NCI-H2196 (cell line): ENCODE measurements around the gene TMEM178B.
"Not testable (repeated sequence)": the region's sequence is repeated elsewhere in the genome, so short reads cannot be mapped to it uniquely, and the experiment has no call there.

Experiments used
- DNase-seq: peaks from one replicate; lab custom pipeline; 2025; ENCODE audit not compliant: unreplicated experiment; lab: John Stamatoyannopoulos, UW

The TMEM178B gene

GRCh38 chr7:141181812-141182211 lies 107.9 kb downstream of the TMEM178B start:
- no peak for DNase-seq

DNA sequence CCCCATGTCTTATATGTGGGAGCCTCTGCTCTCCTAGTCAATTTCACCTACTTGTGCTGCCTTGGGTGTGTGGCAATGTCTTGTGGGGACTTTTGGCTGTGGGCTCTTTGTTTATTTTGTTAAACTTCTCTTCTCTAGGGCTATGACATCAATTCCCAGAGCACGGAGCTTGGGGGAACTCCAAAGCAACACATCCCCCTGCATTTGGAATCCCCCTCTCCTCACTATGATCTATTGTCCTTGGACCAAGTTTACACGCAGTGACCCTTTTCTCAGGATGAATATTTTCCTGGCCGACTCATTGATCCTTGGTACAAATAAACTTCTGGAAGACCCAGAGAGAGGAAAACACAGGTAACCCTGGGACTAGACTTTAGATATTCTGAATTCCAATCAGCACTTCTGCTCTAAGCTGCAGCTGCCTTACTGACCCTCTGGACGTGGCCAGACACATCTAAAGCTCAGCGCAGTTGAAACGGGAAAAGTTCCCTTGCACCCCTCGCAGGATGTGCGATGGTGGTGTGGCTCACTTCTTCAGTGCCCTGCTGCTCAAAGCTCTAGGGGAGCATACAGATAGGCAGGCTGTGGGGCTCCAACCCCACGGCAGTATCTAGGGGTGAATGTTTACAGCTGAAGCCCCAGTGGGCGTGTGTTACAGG lies 110.8 kb downstream of the TMEM178B start:
- DNase-seq: no peak

GRCh38 chr7:141185369-141185967 lies 111.6 kb downstream of the TMEM178B start:
- no peak for DNase-seq

DNA sequence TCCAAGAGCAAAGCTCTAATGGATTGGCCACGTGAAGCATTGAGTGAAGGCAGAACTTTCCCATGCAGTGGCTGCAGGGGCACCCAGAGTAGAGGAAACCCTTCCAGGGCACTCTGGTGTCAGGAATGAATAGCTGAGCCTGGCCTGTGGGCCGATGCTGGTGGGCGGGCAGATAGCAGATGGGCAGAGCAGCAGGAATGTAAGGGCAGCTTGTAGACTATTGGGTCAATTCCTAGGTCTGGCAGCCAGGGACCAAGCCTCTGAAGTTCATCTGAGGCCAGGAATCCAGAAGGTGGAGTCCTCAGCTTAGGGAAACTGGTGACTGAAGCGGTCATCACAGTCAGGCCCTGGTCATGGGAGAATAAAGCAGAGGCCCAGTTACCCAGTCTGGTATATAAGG lies 115.4 kb downstream of the TMEM178B start:
- no peak for DNase-seq

DNA sequence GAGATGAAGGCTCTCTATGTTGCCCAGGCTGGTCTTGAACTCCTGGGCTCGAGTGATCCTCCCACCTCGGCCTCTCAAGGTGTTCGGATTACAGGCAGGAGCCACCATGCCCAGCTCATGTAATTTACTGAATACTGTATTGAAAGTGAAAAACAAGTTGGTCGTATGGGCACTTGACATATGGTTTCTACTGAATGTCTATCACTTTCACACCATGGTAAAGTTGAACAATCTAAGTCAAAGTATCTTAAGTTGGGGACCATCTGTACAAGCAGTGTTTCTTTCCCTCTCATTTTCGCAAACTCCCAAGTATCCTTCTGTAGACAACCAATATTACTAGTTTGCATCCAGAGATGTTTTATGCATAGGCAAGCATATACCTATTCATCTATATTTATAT lies 116.6 kb downstream of the TMEM178B start:
- no peak for DNase-seq

DNA sequence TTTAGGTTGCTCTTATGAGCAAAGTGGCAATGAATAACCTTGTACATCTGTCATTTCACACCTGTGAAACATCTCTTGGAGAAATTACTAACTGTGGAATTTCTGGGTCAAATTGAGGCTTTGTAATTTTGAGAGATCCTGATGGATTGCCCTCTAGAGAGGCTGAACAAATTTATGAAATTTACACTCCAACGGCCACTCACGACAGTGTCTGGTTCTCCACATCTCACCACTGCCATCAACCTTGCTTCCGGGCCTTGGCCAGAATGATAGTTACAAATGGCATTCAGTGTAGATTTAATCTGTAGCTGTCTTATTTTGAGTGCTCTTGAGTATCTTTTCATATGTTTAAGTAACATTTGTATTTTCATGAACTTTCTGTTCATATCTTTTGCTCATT lies 117.4 kb downstream of the TMEM178B start:
- no peak for DNase-seq

GRCh38 chr7:141193066-141193465 lies 119.2 kb downstream of the TMEM178B start:
- DNase-seq: no peak

DNA sequence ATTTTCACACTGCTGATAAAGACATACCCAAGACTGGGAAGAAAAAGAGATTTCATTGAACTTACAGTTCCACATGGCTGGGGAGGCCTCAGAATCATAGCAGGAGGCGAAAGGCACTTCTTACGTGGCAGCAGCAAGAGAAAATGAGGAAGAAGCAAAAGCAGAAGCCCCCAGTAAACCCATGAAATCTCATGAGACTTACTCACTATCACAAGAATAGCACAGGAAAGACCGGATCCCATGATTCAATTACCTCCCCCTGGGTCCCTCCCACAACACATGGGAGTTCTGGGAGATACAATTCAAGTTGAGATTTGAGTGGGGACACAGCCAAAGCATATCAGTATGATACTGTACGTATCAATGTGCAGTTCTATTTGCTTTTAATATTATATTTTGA lies 121.9 kb downstream of the TMEM178B start:
- DNase-seq: not testable (repeated sequence)

DNA sequence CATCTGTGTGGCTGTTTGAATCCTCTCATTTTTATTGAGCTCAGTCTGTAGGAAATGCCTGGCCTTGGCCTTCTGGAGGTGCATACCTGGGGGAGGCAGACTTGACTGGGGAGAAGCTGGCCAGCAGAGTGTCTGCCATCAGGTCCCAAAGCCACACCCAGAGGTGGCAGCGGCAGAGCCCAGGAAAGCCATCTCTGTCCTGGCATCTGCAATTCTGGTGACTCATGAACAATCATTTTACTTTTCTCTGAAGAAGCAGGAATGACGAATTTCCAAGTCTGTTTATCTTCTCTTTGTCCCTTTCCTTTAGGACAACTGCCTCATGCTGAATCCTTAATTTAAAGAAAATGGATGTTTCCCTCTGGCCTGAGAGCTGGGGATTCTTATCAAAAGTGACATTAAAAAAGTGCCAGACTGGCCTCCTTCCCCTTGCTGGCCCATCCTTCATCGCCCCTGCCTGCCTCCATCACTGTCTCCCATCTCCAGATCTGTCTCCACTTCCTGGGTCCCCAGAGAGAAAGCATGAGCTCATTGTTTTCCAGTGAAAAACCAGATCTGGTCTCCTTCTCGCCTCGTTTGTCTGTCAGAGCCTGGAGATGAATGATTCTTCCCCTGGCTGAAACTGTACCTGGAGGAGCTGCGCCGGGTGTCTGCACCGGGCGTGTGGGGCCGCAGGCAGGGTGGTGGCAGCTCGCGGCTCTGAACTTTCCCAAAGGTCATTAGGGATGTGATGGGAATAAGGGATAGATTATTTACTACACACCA lies 124.5 kb downstream of the TMEM178B start:
- no peak for DNase-seq

DNA sequence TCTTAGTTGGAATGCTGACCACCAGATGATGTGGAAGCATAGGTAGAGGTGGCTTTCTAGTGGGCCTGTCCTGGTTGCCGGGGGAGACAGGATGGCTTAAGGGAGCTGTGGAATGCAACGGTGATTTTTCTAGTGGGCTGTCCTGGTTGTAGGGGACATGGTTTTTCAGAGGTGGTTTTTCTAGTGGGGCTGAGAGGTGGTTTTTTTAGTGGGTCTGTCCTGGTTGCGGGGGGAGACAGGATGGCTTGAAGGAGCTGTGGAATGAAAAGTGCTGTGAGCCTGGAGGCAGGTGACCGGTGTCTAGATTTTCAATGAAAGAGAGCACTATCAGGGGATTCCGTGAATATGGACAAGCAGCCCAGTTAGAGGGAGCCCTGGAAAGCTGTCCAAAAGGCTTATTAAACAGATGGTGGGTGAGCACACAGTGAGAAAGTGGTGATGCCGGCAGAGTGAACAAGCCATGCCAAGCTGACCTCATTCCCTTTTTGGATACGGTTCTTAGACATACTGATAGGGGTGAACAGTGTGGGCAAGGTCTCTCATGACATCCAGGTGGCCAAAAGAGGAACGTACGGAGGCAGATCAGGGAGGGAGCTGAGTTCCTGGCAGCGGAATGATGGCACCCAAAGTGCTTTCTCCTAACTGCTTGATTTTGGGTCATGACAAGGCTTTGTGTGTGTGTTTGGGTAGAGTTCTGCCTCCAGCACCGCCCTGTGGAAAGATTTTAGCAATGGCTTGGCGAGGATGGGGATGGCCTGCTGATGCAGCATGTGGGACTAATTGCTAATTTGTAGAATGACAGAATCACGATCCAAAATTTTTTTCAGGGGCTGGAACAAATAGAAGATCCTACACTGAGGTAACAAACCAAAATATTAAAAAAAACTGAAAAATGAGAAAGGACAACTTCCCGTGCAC lies 126.6 kb downstream of the TMEM178B start:
- DNase-seq: no peak

DNA sequence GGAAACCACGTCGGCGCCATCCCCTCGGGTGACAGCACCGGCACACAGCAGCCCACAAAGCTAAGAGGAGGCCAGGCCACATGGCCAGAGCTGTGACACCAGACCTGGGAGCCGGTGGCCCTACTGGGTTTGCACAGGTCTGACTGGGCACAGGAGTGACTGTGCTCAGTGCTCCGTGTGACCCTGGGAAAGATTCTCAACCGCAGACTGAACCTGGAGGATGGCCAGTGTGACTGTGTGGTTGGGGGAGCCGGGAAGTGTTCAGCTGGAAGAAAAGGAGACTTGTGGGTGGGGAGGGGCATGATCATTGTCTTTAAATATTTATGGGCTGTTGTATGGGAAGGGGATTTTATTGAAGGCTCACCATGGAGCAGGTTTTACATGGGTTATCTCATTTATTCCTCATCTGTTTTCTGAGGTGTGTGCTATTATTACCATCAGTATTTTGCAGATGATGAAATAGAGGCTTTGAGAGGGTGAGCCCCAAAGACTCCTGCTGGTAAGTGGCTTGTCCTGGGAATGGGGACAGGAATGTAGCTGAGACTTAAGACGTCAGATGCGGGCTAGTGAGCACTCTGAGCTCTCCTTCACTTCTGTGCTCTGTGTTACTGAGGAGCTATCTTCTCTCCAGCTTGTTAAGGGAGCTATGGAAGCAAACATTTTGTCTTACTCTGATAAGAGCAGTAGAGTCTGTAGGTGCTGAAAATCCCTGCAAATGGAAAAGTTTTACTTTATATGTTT lies 127.5 kb downstream of the TMEM178B start:
- no peak for DNase-seq

GRCh38 chr7:141202535-141202934 lies 128.7 kb downstream of the TMEM178B start:
- DNase-seq: no peak

DNA sequence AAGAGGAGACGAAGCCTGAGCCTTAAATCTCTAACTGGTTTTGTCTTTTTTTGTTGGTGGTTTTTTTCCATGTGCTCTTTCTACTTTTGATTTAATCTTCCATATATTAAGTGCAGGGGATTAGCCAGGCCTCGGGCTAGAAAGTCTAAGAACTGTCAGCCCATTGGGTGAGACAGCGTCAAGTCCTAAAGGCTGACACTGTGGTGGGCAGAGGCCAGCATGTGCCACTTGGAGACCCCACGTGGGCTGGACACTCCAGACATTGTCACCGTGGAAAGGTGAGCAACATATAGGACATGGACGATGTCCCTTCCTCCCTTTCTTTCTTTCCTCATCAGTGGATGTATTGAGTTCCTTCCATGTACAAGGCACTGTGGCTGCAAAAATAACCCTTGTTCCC lies 129.3 kb downstream of the TMEM178B start:
- DNase-seq: no peak

GRCh38 chr7:141203586-141203985 lies 129.7 kb downstream of the TMEM178B start:
- DNase-seq: no peak

GRCh38 chr7:141207661-141208060 lies 133.8 kb downstream of the TMEM178B start:
- no peak for DNase-seq

DNA sequence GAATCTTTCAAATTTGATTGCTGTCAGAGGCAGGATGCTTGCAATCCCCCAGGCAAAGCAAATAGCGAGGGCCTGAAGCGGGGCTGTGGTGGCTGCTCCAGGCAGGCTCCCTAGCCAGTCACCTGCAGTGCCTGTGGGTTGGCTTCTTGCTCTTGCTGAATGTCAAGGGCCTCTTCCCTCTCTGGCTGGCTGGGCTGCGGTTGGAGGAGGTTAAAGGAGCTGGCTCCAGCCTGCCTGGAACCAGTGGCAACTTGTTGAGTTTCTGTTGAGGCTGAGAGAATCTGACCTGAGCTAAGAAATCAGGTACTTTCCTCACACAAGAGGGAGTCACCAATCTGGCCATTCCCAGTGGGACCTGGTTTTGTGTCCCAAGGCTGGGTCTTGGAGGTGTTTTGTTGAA lies 134.7 kb downstream of the TMEM178B start:
- DNase-seq: peak; percentile 83

- no peak for DNase-seq
Observed at GRCh38 chr7:141209454-141209853, 135.6 kb downstream of the TMEM178B start.

DNA sequence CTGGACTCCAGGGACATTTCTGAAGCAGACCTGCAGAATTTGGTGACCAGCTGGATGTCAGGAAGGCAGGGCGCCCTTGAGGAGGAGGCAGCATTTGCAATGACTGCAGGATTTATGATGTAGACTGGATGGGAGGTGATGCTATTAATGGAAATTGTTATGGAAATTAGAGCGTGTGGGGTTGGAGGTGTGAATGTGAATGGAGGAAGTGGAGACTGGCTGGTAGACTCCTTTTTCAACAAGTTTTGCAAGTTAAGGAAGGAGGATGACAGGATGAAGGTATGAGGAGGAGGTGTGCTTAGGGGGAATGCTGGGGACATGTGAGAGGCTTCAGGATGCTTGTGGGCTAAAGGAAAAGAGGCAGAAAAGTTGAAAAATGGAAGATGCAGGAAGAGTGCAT lies 137.0 kb downstream of the TMEM178B start:
- DNase-seq: no peak

DNA sequence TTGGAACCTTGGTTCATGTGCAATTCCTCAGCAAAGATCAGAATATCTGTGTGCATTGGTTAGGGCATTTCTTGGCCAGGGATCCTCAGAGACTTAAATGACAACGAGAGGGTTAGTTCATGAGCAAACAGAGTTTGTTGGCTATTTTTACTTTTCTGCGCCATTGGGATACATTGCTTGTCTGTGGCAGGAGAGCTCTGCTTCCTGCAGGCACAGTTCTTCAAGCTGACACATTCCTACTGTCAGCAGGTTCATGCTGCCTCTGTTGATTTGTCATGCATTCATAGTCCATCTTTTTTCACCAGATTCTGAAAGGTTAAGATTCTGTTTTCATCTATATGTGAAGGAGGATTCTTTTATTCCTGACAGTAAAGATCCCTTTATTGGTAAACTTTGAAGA lies 139.4 kb downstream of the TMEM178B start:
- no peak for DNase-seq

GRCh38 chr7:141217938-141218337 lies 144.1 kb downstream of the TMEM178B start:
- DNase-seq: no peak

DNA sequence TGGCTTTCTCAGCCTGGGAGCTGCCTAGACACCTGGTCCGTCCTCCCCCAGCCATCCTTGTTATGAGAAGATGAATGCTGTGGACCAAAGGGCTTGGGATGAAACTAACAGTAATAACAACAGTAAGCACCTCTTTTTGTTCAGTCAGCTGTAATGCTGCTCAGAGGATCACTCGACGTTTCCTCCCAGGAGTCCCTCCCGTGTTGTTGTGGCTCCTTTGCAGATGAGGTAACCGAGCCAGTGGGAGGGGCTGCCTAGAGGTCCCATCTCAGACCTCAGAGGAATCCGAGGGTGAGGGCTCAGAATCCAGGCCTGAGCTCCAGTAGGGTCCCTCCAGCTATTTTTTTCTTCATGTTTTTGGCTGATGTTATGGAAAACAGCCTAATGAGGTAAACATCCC lies 145.1 kb downstream of the TMEM178B start:
- DNase-seq: no peak
